Liver (tissue), 9 donors: ENCODE data around the gene CST8. TPM values are rescaled to one million over a fixed set of nuclear protein-coding genes. Genes with fewer than 3 reads are reported as not detected.

Source experiments
- DNase-seq: peaks from one replicate; pipeline ENCODE4 v3.0.0-alpha.2; 2017; ENCODE audit warnings: low spot score
- H3K27ac ChIP-seq, 2 donors: one replicate each; pipeline ENCODE4 v1.7.0; 2013; ENCODE audit warnings: inconsistent platforms in 2 of 2, low read length in 2 of 2, control low read depth in 1 of 2, low read depth in 1 of 2, mild to moderate bottlenecking in 1 of 2
- H3K27me3 ChIP-seq, 4 donors: one replicate each; pipeline versions ENCODE4 v1.6.1 to v1.7.0; 2013; ENCODE audit warnings: low read length in 3 of 4, inconsistent platforms in 1 of 4, mild to moderate bottlenecking in 1 of 4, moderate library complexity in 1 of 4; ENCODE audit not compliant: control insufficient read depth in 4 of 4, insufficient read depth in 4 of 4
- H3K36me3 ChIP-seq, 4 donors: one replicate each; pipeline versions ENCODE4 v1.6.1 to v1.7.0; 2013; ENCODE audit warnings: low read length in 3 of 4, mild to moderate bottlenecking in 3 of 4, low read depth in 1 of 4, moderate library complexity in 1 of 4; ENCODE audit not compliant: control insufficient read depth in 4 of 4, insufficient read depth in 3 of 4
- H3K4me1 ChIP-seq, 4 donors: one replicate each; pipeline versions ENCODE4 v1.6.1 to v1.7.0; 2013; ENCODE audit warnings: low read length in 3 of 4, mild to moderate bottlenecking in 3 of 4, moderate library complexity in 1 of 4; ENCODE audit not compliant: control insufficient read depth in 4 of 4, insufficient read depth in 4 of 4
- H3K4me3 ChIP-seq, 3 donors: one replicate each; pipeline versions ENCODE4 v1.6.1 to v1.7.0; 2013; ENCODE audit warnings: low read length in 3 of 3, control low read depth in 1 of 3, low read depth in 1 of 3, mild to moderate bottlenecking in 1 of 3
- H3K9ac ChIP-seq, 2 donors: one replicate each; pipeline ENCODE4 v1.7.0; 2013; ENCODE audit warnings: low read length in 2 of 2, mild to moderate bottlenecking in 2 of 2, moderate library complexity in 2 of 2, control low read depth in 1 of 2, low read depth in 1 of 2
- H3K9me3 ChIP-seq, 4 donors: one replicate each; pipeline versions ENCODE4 v1.6.1 to v1.7.0; 2013; ENCODE audit warnings: low read length in 3 of 4; ENCODE audit not compliant: control insufficient read depth in 4 of 4
- ATF3 ChIP-seq: IDR thresholded peaks from 2 replicates; pipeline ENCODE4 v1.6.1; 2016; ENCODE audit warnings: antibody characterized with exemption
- CTCF ChIP-seq: fragments of 150-350 bp; IDR thresholded peaks from 2 replicates; pipeline ENCODE4 v1.5.1; 2017; ENCODE audit warnings: improper control_type of control experiment, low read depth, low read length; ENCODE audit not compliant: missing input control
- EGR1 ChIP-seq, 2 donors: IDR thresholded peaks; 2 replicates each; pipeline ENCODE4 v1.6.1; 2016 to 2018; ENCODE audit warnings: antibody characterized with exemption in 2 of 2, low read depth in 2 of 2
- FOXA1 ChIP-seq: IDR thresholded peaks from 2 replicates; pipeline ENCODE4 v1.6.1; 2016; ENCODE audit warnings: antibody characterized with exemption
- FOXA2 ChIP-seq: IDR thresholded peaks from 2 replicates; pipeline ENCODE4 v1.6.1; 2016; ENCODE audit warnings: antibody characterized with exemption
- GABPA ChIP-seq, 2 donors: IDR thresholded peaks in 1 of 2; conservative IDR thresholded peaks in 1 of 2; 2 replicates each; pipeline ENCODE4 v1.6.1; 2016; ENCODE audit warnings: antibody characterized with exemption in 2 of 2, mild to moderate bottlenecking in 1 of 2, moderate library complexity in 1 of 2
- HNF4A ChIP-seq, 2 donors: conservative IDR thresholded peaks; 2 replicates each; pipeline ENCODE4 v1.6.1; 2016; ENCODE audit warnings: antibody characterized with exemption in 2 of 2, mild to moderate bottlenecking in 2 of 2
- HNF4G ChIP-seq: IDR thresholded peaks from 2 replicates; pipeline ENCODE4 v1.6.1; 2016; ENCODE audit warnings: antibody characterized with exemption
- JUND ChIP-seq, 2 donors: IDR thresholded peaks; 2 replicates each; pipeline ENCODE4 v1.6.1; 2016; ENCODE audit warnings: antibody characterized with exemption in 2 of 2
- NR2F2 ChIP-seq: IDR thresholded peaks from 2 replicates; pipeline ENCODE4 v1.6.1; 2016; ENCODE audit warnings: antibody characterized with exemption
- RAD21 ChIP-seq, 2 donors: IDR thresholded peaks; 2 replicates each; pipeline ENCODE4 v1.6.1; 2016; ENCODE audit warnings: antibody characterized with exemption in 2 of 2, mild to moderate bottlenecking in 2 of 2
- RXRA ChIP-seq, 2 donors: IDR thresholded peaks; 2 replicates each; pipeline ENCODE4 v1.6.1; 2017 to 2018; ENCODE audit warnings: antibody characterized with exemption in 2 of 2, mild to moderate bottlenecking in 1 of 2
- SP1 ChIP-seq: IDR thresholded peaks from 2 replicates; pipeline ENCODE4 v1.6.1; 2018; ENCODE audit warnings: antibody characterized with exemption, mild to moderate bottlenecking
- TAF1 ChIP-seq: conservative IDR thresholded peaks from 2 replicates; pipeline ENCODE4 v1.6.1; 2016; ENCODE audit warnings: antibody characterized with exemption, mild to moderate bottlenecking
- YY1 ChIP-seq: IDR thresholded peaks from 2 replicates; pipeline ENCODE4 v1.6.1; 2016; ENCODE audit warnings: antibody characterized with exemption, mild to moderate bottlenecking
- WGBS: extraction: QIAGEN DNeasy Blood & Tissue Kit; methylation state at CpG from one replicate; pipeline ENCODE4 v1.1.7; 2013; 5-methylcytosine and 5-hydroxymethylcytosine counted together
- polyA plus RNA-seq, 2 donors: library from polyadenylated mRNA; stranded (reverse) in 1 of 2; unstranded in 1 of 2; fragments of 200-250 nt in 1 of 2; fragments of >200 nt in 1 of 2; fragmentation: Nextera tagmentation in 1 of 2; extraction: Ambion mirVana in 1 of 2; gene quantifications; one replicate each; pipeline versions ENCODE4 v1.2.1 to v1.2.3, GENCODE V29; 2013 to 2015
- total RNA-seq, 2 donors: library from RNA; depleted of rRNA; stranded (reverse); fragments of >200 nt; gene quantifications; one replicate each; pipeline ENCODE4 v1.2.3, GENCODE V29; 2014
- TF ChIP-seq, protein P1 (sequence below): IDR thresholded peaks from 2 replicates; pipeline ENCODE4 v1.6.1; 2016; ENCODE audit warnings: antibody characterized with exemption, mild to moderate bottlenecking
- TF ChIP-seq, protein P2 (sequence below): IDR thresholded peaks from 2 replicates; pipeline ENCODE4 v1.6.1; 2016; ENCODE audit warnings: antibody characterized with exemption
- TF ChIP-seq, protein P3 (sequence below): IDR thresholded peaks from 2 replicates; pipeline ENCODE4 v1.6.1; 2016; ENCODE audit warnings: antibody characterized with exemption
- donor health status: healthy.
- donor health status: healthy.
- donor health status: healthy.
- donor health status: healthy.
- donor health status: healthy.

Gene CST8
- total and polyA plus RNA-seq, 4 donors, result not detected

GRCh38 chr20:23484081-23484480 is 6.8 kb upstream of the CST8 start (continued):
- TF ChIP-seq, protein P1, sequence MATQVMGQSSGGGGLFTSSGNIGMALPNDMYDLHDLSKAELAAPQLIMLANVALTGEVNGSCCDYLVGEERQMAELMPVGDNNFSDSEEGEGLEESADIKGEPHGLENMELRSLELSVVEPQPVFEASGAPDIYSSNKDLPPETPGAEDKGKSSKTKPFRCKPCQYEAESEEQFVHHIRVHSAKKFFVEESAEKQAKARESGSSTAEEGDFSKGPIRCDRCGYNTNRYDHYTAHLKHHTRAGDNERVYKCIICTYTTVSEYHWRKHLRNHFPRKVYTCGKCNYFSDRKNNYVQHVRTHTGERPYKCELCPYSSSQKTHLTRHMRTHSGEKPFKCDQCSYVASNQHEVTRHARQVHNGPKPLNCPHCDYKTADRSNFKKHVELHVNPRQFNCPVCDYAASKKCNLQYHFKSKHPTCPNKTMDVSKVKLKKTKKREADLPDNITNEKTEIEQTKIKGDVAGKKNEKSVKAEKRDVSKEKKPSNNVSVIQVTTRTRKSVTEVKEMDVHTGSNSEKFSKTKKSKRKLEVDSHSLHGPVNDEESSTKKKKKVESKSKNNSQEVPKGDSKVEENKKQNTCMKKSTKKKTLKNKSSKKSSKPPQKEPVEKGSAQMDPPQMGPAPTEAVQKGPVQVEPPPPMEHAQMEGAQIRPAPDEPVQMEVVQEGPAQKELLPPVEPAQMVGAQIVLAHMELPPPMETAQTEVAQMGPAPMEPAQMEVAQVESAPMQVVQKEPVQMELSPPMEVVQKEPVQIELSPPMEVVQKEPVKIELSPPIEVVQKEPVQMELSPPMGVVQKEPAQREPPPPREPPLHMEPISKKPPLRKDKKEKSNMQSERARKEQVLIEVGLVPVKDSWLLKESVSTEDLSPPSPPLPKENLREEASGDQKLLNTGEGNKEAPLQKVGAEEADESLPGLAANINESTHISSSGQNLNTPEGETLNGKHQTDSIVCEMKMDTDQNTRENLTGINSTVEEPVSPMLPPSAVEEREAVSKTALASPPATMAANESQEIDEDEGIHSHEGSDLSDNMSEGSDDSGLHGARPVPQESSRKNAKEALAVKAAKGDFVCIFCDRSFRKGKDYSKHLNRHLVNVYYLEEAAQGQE, result no peak

DNA sequence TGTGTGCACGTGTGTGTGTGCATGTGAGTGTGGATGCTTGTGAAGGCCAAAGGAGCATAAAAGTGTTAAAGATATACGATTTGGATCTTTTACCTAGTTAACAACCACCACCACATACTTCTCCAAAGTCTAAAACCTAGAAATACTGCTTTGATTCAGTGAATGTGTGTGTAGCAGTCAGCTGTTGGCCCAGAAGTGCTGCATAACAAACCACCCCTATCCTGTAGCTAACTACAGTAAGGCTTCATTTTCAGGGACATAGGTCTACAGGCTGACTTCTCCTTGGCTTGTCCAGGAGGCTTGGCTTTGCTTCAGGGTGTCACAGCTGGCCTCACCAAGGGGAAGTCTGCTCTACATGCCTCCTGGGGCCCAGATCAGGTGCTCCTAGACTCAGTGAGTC is 2.4 kb upstream of the CST8 start:
- TF ChIP-seq FOXA2, result no peak
- no peak for TF ChIP-seq GABPA (IDR thresholded peaks at IDR 0.05 in 1 of 2, conservative IDR thresholded peaks at IDR 0.05 in 1 of 2)
- no peak for TF ChIP-seq RAD21 (IDR thresholded peaks at IDR 0.05)
- no peak for TF ChIP-seq NR2F2
- TF ChIP-seq ATF3, result no peak
- TF ChIP-seq HNF4G, result no peak
- TF ChIP-seq, protein P2, sequence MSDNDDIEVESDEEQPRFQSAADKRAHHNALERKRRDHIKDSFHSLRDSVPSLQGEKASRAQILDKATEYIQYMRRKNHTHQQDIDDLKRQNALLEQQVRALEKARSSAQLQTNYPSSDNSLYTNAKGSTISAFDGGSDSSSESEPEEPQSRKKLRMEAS, result no peak
- Histone ChIP-seq H3K4me1 (no peaks in the 10 kb centered on the region), H3K9ac (no peak overlapping the region), H3K27me3 (no peaks in the 10 kb centered on the region), H3K9me3 (peaks cover 0 to 4% (median 1%) of the 10 kb centered on the region in 4 donors), H3K4me3 (no peak overlapping the region), H3K27ac (no peak overlapping the region), H3K36me3 (no peaks in the 10 kb centered on the region)
- no peak for DNase-seq
- 76% methylated on average over 2 of the region's 2 CpGs for WGBS

- no peak overlapping the region for H3K4me3 ChIP-seq
- no peaks in the 10 kb centered on the region for H3K4me1 ChIP-seq
- no peak for TF ChIP-seq TAF1
- TF ChIP-seq RAD21 (IDR thresholded peaks at IDR 0.05), result no peak
- TF ChIP-seq, protein P1, result no peak
- TF ChIP-seq YY1, result no peak
- no peak for TF ChIP-seq JUND (IDR thresholded peaks at IDR 0.05)
- TF ChIP-seq ATF3, result no peak
- TF ChIP-seq NR2F2, result no peak
- TF ChIP-seq, protein P3, sequence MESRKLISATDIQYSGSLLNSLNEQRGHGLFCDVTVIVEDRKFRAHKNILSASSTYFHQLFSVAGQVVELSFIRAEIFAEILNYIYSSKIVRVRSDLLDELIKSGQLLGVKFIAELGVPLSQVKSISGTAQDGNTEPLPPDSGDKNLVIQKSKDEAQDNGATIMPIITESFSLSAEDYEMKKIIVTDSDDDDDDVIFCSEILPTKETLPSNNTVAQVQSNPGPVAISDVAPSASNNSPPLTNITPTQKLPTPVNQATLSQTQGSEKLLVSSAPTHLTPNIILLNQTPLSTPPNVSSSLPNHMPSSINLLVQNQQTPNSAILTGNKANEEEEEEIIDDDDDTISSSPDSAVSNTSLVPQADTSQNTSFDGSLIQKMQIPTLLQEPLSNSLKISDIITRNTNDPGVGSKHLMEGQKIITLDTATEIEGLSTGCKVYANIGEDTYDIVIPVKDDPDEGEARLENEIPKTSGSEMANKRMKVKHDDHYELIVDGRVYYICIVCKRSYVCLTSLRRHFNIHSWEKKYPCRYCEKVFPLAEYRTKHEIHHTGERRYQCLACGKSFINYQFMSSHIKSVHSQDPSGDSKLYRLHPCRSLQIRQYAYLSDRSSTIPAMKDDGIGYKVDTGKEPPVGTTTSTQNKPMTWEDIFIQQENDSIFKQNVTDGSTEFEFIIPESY, result no peak
- TF ChIP-seq HNF4G, result no peak
- TF ChIP-seq FOXA1, result no peak
- no peak for TF ChIP-seq CTCF
- TF ChIP-seq, protein P2, result no peak
- TF ChIP-seq FOXA2, result no peak
- no peak for TF ChIP-seq HNF4A (conservative IDR thresholded peaks at IDR 0.05)
- TF ChIP-seq RXRA (IDR thresholded peaks at IDR 0.05), result no peak
- TF ChIP-seq SP1, result no peak
- no peak for TF ChIP-seq GABPA (IDR thresholded peaks at IDR 0.05 in 1 of 2, conservative IDR thresholded peaks at IDR 0.05 in 1 of 2)
- no peak for TF ChIP-seq EGR1 (IDR thresholded peaks at IDR 0.05; ENCODE audit: low read depth in 2 of 2)
- no peaks in the 10 kb centered on the region for H3K27me3 ChIP-seq
- no peak for DNase-seq
- peaks cover 0 to 4% (median 1%) of the 10 kb centered on the region in 4 donors for H3K9me3 ChIP-seq
- no peak overlapping the region for H3K27ac ChIP-seq
- no peak overlapping the region for H3K9ac ChIP-seq
- 95% methylated on average over 3 of the region's 3 CpGs for WGBS
- no peaks in the 10 kb centered on the region for H3K36me3 ChIP-seq
Observed at GRCh38 chr20:23488996-23489395, 1.9 kb upstream of the CST8 start.
